Right cardiac atrium (tissue), 5 donors: ENCODE measurements around the gene GNG14. TPM values are rescaled to one million over a fixed set of nuclear protein-coding genes. Genes with fewer than 3 reads are reported as not detected.

Source experiments
- ATAC-seq, 2 donors: fragments of 200-7000 bp; cut with Tn5 transposase; one replicate each; pipeline versions ENCODE4 v1.8.0 to v1.9.1; 2020; ENCODE audit warnings: moderate library complexity in 2 of 2, mild to moderate bottlenecking in 1 of 2
- DNase-seq, 3 donors: peaks; one replicate each; pipeline ENCODE4 v3.0.0-alpha.2; 2020
- H3K27ac ChIP-seq: one replicate; pipeline ENCODE4 v1.5.1; 2013; ENCODE audit warnings: mild to moderate bottlenecking, low read length, control low read depth, moderate library complexity
- H3K27me3 ChIP-seq: one replicate; pipeline ENCODE4 v1.6.1; 2013; ENCODE audit not compliant: control insufficient read depth, insufficient read depth
- H3K4me1 ChIP-seq: one replicate; pipeline ENCODE4 v1.6.1; 2013; ENCODE audit warnings: low read length; ENCODE audit not compliant: control insufficient read depth, insufficient read depth
- H3K4me3 ChIP-seq: one replicate; pipeline ENCODE4 v1.5.1; 2013; ENCODE audit warnings: low read length, control low read depth
- H3K9me3 ChIP-seq: one replicate; pipeline ENCODE4 v1.6.1; 2013; ENCODE audit warnings: low read length; ENCODE audit not compliant: control insufficient read depth
- WGBS: extraction: QIAGEN DNeasy Blood & Tissue Kit; methylation state at CpG from one replicate; pipeline ENCODE4 v1.1.7; 2013; 5-methylcytosine and 5-hydroxymethylcytosine counted together
- intact Hi-C, 4 donors: fragments of 100-400 bp; cut with DNase I; formaldehyde crosslinking; loops; one replicate each; pipeline versions ENCODE4 v1.11.0 to v1.14.0; 2022 to 2023
- polyA plus RNA-seq: library from polyadenylated mRNA; stranded (reverse); fragments of 200-250 nt; gene quantifications from one replicate; pipeline ENCODE4 v1.2.3, GENCODE V29; 2013
- total RNA-seq, 4 donors: library from RNA; stranded (reverse); fragmentation: NEBNext Ultra II Directional; extraction: Animal tissue kit (Norgen Biotek cat#: 25700); gene quantifications; one replicate each; pipeline ENCODE4 v1.2.1, GENCODE V29; 2021
- donor health status: healthy with polysubstance abuse.
- donor health status: DM: no; HTN: yes; CAD: no.
- donor health status: DM: no; HTN: no; CAD: no.
- donor health status: DM: no; HTN: yes; CAD: no; lungs with severe emphysema.
- donor health status: DM: yes; HTN: yes; CAD: no.

Gene GNG14
- total and polyA plus RNA-seq, 5 donors: not detected

- H3K9me3 ChIP-seq: no peaks in the 10 kb centered on the region
- intact Hi-C loops: no loop called here
- ATAC-seq (no peak), DNase-seq (no peak)
- H3K27me3 ChIP-seq: no peaks in the 10 kb centered on the region
- WGBS: 88% methylated on average over 2 of the region's 2 CpGs
- H3K4me1 ChIP-seq: no peaks in the 10 kb centered on the region
- H3K4me3 ChIP-seq: no peak overlapping the region
- no peak overlapping the region for H3K27ac ChIP-seq
Measured at GRCh38 chr19:12726988-12727316, 39.2 kb downstream of the GNG14 start.

DNA sequence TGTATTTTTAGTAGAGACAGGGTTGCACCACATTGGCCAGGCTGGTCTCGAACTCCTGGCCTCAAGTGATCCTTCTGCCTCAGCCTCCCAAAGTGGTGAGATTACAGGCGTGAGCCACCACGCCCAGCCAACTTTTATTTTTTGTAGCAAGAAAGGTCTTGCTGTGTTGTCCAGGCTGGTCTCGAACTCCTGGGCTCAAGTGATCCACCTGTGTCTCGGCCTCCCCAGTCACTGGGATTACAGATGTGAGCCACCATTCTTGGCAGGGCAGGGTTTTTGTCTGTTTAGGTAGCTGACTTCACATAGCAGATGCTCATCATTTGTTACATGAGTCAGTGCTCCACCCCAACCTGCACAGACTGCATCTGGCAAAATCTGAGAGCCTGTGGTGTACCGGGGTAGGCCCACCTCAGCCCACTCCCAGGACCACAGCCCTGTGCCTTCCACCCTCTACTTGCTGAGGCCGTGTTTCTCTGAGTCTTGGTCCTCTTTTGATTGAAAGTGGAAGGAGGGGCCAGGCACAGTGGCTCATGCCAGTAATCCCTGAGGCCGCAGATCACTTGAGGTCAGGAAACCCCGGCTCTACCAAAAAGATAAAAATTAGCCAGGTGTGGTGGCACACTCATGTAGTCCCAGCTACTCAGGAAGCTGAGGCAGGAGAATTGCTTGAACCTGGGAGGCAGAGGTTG is 40.1 kb downstream of the GNG14 start:
- intact Hi-C loops: no loop called here
- no peak for DNase-seq
- no peaks in the 10 kb centered on the region for H3K4me1 ChIP-seq
- no peak overlapping the region for H3K27ac ChIP-seq
- no peak overlapping the region for H3K4me3 ChIP-seq
- no peaks in the 10 kb centered on the region for H3K9me3 ChIP-seq
- no peaks in the 10 kb centered on the region for H3K27me3 ChIP-seq
- ATAC-seq: no peak
- WGBS: 96% methylated on average over 9 of the region's 9 CpGs

DNA sequence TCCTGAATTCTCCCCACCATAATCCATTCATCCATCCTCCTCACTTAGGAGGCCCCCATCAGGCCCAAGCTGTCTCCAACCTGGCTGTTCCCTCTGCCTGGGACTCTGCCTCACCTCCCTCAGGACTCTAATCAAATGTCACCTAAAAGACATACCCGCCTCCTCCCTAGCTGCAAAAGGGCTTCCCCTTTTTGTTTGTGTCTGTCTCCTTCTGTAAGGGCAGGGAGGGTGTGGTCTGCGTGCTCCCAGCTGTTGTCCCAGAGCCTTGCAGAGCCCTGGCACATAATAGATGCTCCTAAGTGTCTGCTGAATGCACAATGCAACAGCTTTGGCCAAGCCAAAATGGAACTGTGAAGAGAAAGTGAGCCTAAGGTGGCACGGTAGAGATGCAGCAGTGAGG is 42.3 kb downstream of the GNG14 start:
- no peak for ATAC-seq
- 73% methylated on average over 3 of the region's 3 CpGs for WGBS
- Histone ChIP-seq H3K27ac (no peak overlapping the region), H3K9me3 (no peaks in the 10 kb centered on the region), H3K27me3 (no peaks in the 10 kb centered on the region), H3K4me1 (no peaks in the 10 kb centered on the region), H3K4me3 (no peak overlapping the region)
- DNase-seq: no peak
- intact Hi-C loops: no loop called here

- DNase-seq: no peak
- 90% methylated on average over 24 of the region's 24 CpGs for WGBS
Measured at GRCh38 chr19:12731337-12731736, 43.5 kb downstream of the GNG14 start.

DNA sequence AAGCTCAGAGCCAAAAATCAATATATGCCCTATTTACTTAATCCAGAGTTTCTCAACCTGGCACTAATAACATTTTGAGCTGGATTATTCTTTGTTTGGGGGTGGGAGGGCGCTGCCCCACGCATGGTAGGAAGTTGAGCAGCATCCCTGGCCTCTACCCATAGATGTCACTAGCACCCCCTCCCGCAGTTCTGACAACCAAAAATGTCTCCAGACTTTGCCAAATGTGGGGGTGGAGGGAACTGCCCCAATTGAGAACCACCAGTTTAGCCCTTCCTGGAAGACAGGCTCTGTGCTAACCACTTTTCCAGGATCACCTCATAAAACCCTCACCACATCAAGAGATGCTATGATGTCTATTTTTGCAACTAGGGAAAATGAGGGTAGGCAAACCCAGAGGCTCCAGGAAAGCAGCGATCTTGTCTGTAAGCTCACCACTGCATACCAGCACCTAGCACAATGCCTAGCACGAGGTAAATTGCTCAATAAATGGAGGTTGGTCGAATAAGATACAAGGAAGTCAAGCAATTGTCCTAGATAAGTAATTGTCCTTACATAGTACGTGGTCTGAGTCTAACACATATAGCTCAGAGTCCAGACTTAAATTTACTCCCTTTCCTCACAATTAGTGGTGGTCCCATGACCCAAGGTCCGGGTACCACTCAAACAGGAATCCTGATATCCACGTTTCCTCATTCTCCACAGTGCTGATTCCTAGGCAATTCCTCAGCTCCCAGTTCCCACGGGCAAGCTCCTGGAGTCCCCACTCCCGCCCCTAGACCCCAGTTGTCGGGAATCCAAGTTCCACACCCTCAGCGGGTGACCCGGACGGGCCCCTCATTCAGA is 45.8 kb downstream of the GNG14 start:
- ATAC-seq (no peak), DNase-seq (no peak)
- under 1% methylated on average over 15 of the region's 15 CpGs for WGBS
- peak overlapping the region; percentile 96 for H3K4me3 ChIP-seq
- no peaks in the 10 kb centered on the region for H3K9me3 ChIP-seq
- no peaks in the 10 kb centered on the region for H3K27me3 ChIP-seq
- H3K4me1 ChIP-seq: peaks cover 9% of the 10 kb centered on the region
- H3K27ac ChIP-seq: peak overlapping the region; percentile 90
- intact Hi-C loops: no loop called here

More at GRCh38 chr19:12731337-12731736, 43.5 kb downstream of the GNG14 start:
- Histone ChIP-seq H3K27ac (no peak overlapping the region), H3K27me3 (no peaks in the 10 kb centered on the region), H3K9me3 (no peaks in the 10 kb centered on the region), H3K4me1 (peaks cover under 1% of the 10 kb centered on the region), H3K4me3 (no peak overlapping the region)
- intact Hi-C loops: no loop called here
- no peak for ATAC-seq

DNA sequence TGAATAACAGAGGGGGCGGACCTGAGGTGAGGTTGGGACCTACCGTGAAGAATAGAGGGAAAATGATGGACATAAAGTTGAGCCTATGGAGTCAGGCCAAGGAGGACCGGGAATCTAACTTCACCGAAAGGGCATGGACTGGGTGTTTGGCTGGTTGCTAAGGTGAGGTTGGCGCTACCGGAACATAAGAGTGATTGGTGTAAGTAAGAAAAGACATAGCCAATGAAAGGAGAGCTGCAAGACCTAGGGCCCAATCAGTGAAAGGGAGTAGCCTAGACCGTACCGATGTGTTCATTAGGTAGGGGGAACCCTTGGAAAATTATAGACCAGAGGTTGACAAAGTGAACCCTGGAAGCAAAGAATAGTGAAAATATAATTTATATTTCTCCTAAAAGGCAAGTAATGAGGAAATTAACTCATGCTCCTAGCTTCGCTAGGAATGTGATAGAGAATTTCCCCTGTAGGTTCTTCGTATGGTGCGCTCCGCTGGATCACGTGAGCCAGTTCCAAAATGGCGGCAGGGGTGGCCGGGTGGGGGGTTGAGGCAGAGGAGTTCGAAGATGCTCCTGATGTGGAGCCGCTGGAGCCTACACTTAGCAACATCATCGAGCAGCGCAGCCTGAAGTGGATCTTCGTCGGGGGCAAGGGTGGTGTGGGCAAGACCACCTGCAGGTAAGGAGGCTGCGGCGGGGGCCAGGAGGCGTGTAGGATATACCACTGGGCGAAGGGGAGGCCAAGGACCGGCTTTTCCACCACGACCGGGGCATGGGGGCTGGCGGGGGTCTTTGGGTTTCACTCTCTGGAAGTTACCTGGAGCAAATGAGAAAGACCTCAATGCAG is 49.4 kb downstream of the GNG14 start, which contains the start of gene GET3:
Gene GET3, plus strand, starts transcription at position 503 of the 840 bp plus-strand sequence. Its CDS starts 9 bp downstream, at position 512.
- H3K4me1 ChIP-seq: peaks cover 9% of the 10 kb centered on the region
- DNase-seq (peak; percentile 75 to 95 (median 91)), ATAC-seq (peak; percentile 91 to 93)
- intact Hi-C loops: no loop called here
- H3K27ac ChIP-seq: peak within 1 kb of the TSS; percentile 76
- no peaks in the 10 kb centered on the region for H3K9me3 ChIP-seq
- no peaks in the 10 kb centered on the region for H3K27me3 ChIP-seq
- peak within 1 kb of the TSS; percentile 67 for H3K4me3 ChIP-seq
- WGBS: under 1% methylated on average over 29 of the region's 29 CpGs

DNA sequence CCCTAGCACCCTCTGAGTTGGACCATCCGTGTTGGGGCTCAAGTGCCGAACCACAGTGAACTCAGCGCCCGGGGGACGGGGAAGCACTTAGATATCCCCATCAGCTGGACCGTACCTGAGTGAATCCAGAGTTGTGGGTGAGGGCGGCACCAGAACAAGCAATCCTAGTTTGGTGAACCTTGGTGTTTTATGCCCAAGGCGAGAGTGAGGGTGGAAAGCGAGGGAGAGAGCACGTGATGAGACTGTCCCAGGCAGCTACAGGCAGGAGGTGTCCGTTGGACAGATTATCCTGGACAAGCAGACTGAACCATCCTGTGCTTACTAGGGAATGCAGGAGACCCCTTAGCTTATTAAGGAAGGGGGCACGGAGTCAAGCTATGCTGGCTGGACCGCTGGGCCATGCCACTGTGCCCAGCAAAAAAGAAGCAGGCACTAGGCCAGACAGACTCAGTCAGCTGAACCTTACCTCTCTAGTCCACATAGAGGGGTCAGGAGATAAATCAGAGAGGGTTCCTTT is 50.1 kb downstream of the GNG14 start:
- Histone ChIP-seq H3K27me3 (no peaks in the 10 kb centered on the region), H3K4me1 (peaks cover 9% of the 10 kb centered on the region), H3K27ac (no peak overlapping the region), H3K9me3 (no peaks in the 10 kb centered on the region), H3K4me3 (peak overlapping the region; percentile 67)
- intact Hi-C loops: no loop called here
- no peak for ATAC-seq
- WGBS: 14% methylated on average over 13 of the region's 13 CpGs
- peak in 1 of 3 donors; percentile 62 for DNase-seq

Other genes with a start within 250 kb of the GNG14 start
- 1 to 10 TPM; 2.6 to 2.7 (median 2.6) TPM for gene ZNF443, start 247.0 kb upstream of the GNG14 start, total RNA-seq
- gene ZNF443, start 247.0 kb upstream of the GNG14 start, polyA plus RNA-seq: 1.7 TPM
- gene ZNF709, start 203.2 kb upstream of the GNG14 start, total RNA-seq: 1 to 10 TPM; 1.3 to 2.6 (median 2.0) TPM
- 1.3 TPM for gene ZNF709, start 203.2 kb upstream of the GNG14 start, polyA plus RNA-seq
- gene ZNF564, start 136.5 kb upstream of the GNG14 start, total RNA-seq: 10 to 100 TPM; 10.1 to 13.6 (median 12.1) TPM
- 4.6 TPM for gene ZNF564, start 136.5 kb upstream of the GNG14 start, polyA plus RNA-seq
- 1 to 10 TPM; 4.9 to 7.1 (median 6.0) TPM for gene ZNF490, start 77.2 kb upstream of the GNG14 start, total RNA-seq
- 0.86 TPM for gene ZNF490, start 77.2 kb upstream of the GNG14 start, polyA plus RNA-seq
- 10 to 100 TPM; 19.8 to 26.7 (median 20.9) TPM for gene ZNF791, start 77.1 kb upstream of the GNG14 start, total RNA-seq
- 6.8 TPM for gene ZNF791, start 77.1 kb upstream of the GNG14 start, polyA plus RNA-seq
- 10 to 100 TPM; 32.7 to 52.6 (median 42.1) TPM for gene MAN2B1, start 21.3 kb upstream of the GNG14 start, total RNA-seq
- gene MAN2B1, start 21.3 kb upstream of the GNG14 start, polyA plus RNA-seq: 19.8 TPM
- 10 to 100 TPM in 1 of 4 donors, 1 to 10 TPM in 3; 6.3 to 10.5 (median 8.1) TPM for gene WDR83, start 21.2 kb upstream of the GNG14 start, total RNA-seq
- gene WDR83, start 21.2 kb upstream of the GNG14 start, polyA plus RNA-seq: 10.0 TPM
- gene DHPS, start 6.1 kb upstream of the GNG14 start, total RNA-seq: 10 to 100 TPM; 40.8 to 52.0 (median 49.7) TPM
- gene DHPS, start 6.1 kb upstream of the GNG14 start, polyA plus RNA-seq: 49.4 TPM
- gene FBXW9, start 8.6 kb downstream of the GNG14 start, total RNA-seq: 1 to 10 TPM; 1.2 to 2.0 (median 1.9) TPM
- gene FBXW9, start 8.6 kb downstream of the GNG14 start, polyA plus RNA-seq: 2.1 TPM
- 10 to 100 TPM; 44.3 to 54.6 (median 45.0) TPM for gene TNPO2, start 35.9 kb downstream of the GNG14 start, total RNA-seq
- gene TNPO2, start 35.9 kb downstream of the GNG14 start, polyA plus RNA-seq: 24.8 TPM
- gene TRIR, start 46.7 kb downstream of the GNG14 start, total RNA-seq: 100 to 1,000 TPM; 112 to 135 (median 129) TPM
- 219 TPM for gene TRIR, start 46.7 kb downstream of the GNG14 start, polyA plus RNA-seq
- gene GET3, start 49.5 kb downstream of the GNG14 start, total RNA-seq: 10 to 100 TPM; 49.7 to 64.7 (median 58.2) TPM
- 87.2 TPM for gene GET3, start 49.5 kb downstream of the GNG14 start, polyA plus RNA-seq
- gene BEST2, start 63.8 kb downstream of the GNG14 start, total RNA-seq: not detected
- not detected for gene BEST2, start 63.8 kb downstream of the GNG14 start, polyA plus RNA-seq
- 10 to 100 TPM in 2 of 4 donors, 1 to 10 TPM in 2; 9.3 to 22.9 (median 13.4) TPM for gene HOOK2, start 87.6 kb downstream of the GNG14 start, total RNA-seq
- gene HOOK2, start 87.6 kb downstream of the GNG14 start, polyA plus RNA-seq: 18.0 TPM
- gene JUNB, start 103.5 kb downstream of the GNG14 start, total RNA-seq: 100 to 1,000 TPM in 1 of 4 donors, 10 to 100 TPM in 3; 29.9 to 209 (median 51.9) TPM
- 156 TPM for gene JUNB, start 103.5 kb downstream of the GNG14 start, polyA plus RNA-seq
- 100 to 1,000 TPM; 595 to 772 (median 666) TPM for gene PRDX2, start 113.8 kb downstream of the GNG14 start, total RNA-seq
- 834 TPM for gene PRDX2, start 113.8 kb downstream of the GNG14 start, polyA plus RNA-seq
- gene THSD8, start 114.1 kb downstream of the GNG14 start, total RNA-seq: 1 to 10 TPM; 2.2 to 3.6 (median 3.0) TPM
- gene THSD8, start 114.1 kb downstream of the GNG14 start, polyA plus RNA-seq: 2.5 TPM
- gene RNASEH2A, start 118.6 kb downstream of the GNG14 start, total RNA-seq: 1 to 10 TPM; 2.6 to 4.6 (median 3.7) TPM
- 3.5 TPM for gene RNASEH2A, start 118.6 kb downstream of the GNG14 start, polyA plus RNA-seq
- not detected for gene RTBDN, start 146.6 kb downstream of the GNG14 start, total RNA-seq
- not detected for gene RTBDN, start 146.6 kb downstream of the GNG14 start, polyA plus RNA-seq
- gene MAST1, start 150.5 kb downstream of the GNG14 start, total RNA-seq: under 1 TPM in 3 of 4 donors, not detected in 1; 0.31 to 0.59 (median 0.34) TPM
- gene MAST1, start 150.5 kb downstream of the GNG14 start, polyA plus RNA-seq: 0.20 TPM
- 10 to 100 TPM; 22.2 to 30.6 (median 24.5) TPM for gene DNASE2, start 193.5 kb downstream of the GNG14 start, total RNA-seq
- 19.2 TPM for gene DNASE2, start 193.5 kb downstream of the GNG14 start, polyA plus RNA-seq
- not detected for gene KLF1, start 199.2 kb downstream of the GNG14 start, total RNA-seq
- not detected for gene KLF1, start 199.2 kb downstream of the GNG14 start, polyA plus RNA-seq
- gene GCDH, start 203.2 kb downstream of the GNG14 start, total RNA-seq: 10 to 100 TPM; 22.7 to 38.2 (median 27.4) TPM
- gene GCDH, start 203.2 kb downstream of the GNG14 start, polyA plus RNA-seq: 26.1 TPM
- under 1 TPM in 1 of 4 donors, not detected in 3; 0.48 TPM for gene SYCE2, start 231.3 kb downstream of the GNG14 start, total RNA-seq
- 0.07 TPM for gene SYCE2, start 231.3 kb downstream of the GNG14 start, polyA plus RNA-seq
- 10 to 100 TPM; 32.6 to 44.8 (median 42.9) TPM for gene FARSA, start 245.7 kb downstream of the GNG14 start, total RNA-seq
- 38.7 TPM for gene FARSA, start 245.7 kb downstream of the GNG14 start, polyA plus RNA-seq